AG04449 (cell line): Measurements from ENCODE around the gene DPY19L1.

ENCODE experiments used
- CTCF ChIA-PET: fragments of 350-600 bp; formaldehyde crosslinking; extraction: SDS; loops from one replicate; lab custom pipeline; 2021; ENCODE audit warnings: antibody characterized with exemption; lab: Yijun Ruan, JAX
- POLR2A ChIA-PET: fragments of 400-600, 350-600 bp; formaldehyde crosslinking; extraction: SDS; loops from one replicate; lab custom pipeline; 2020; ENCODE audit warnings: antibody characterized with exemption, inconsistent platforms; lab: Yijun Ruan, JAX
- DNase-seq: peaks from one replicate; pipeline ENCODE4 v3.0.0-alpha.2; 2010; ENCODE audit warnings: low read depth, low spot score
- H3K4me3 ChIP-seq: 2 replicates; pipeline ENCODE4 v1.5.1; 2011; ENCODE audit warnings: low read depth, mild to moderate bottlenecking, control low read depth, low read length
- TF ChIP-seq, protein P1 (sequence below): IDR thresholded peaks from one replicate; pipeline ENCODE4 v1.5.1; 2011; ENCODE audit warnings: mild to moderate bottlenecking, moderate library complexity, low read length, control low read depth, inconsistent platforms; ENCODE audit not compliant: insufficient read depth; ENCODE audit errors: missing control alignments

DPY19L1 gene

DNA sequence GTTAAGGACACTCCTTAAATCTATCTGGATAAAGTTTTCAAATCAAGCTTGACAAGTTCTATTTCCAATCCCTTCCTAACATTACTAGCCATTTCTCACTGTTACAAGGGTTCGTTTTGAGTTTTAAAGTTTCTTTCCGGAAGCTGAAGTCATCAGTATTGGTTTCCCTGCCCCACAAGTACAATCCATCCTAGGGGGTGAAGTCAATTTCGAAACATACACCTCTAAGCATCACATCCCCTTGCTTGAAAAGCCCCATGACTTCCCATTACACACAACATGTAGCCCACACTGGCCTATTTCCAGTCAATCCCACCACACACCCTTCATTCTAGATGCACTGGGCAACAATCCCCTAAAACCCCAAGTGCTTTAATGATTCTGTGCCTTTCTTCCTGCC lies 13.0 kb downstream of the DPY19L1 start:
- TF ChIP-seq, protein P1, sequence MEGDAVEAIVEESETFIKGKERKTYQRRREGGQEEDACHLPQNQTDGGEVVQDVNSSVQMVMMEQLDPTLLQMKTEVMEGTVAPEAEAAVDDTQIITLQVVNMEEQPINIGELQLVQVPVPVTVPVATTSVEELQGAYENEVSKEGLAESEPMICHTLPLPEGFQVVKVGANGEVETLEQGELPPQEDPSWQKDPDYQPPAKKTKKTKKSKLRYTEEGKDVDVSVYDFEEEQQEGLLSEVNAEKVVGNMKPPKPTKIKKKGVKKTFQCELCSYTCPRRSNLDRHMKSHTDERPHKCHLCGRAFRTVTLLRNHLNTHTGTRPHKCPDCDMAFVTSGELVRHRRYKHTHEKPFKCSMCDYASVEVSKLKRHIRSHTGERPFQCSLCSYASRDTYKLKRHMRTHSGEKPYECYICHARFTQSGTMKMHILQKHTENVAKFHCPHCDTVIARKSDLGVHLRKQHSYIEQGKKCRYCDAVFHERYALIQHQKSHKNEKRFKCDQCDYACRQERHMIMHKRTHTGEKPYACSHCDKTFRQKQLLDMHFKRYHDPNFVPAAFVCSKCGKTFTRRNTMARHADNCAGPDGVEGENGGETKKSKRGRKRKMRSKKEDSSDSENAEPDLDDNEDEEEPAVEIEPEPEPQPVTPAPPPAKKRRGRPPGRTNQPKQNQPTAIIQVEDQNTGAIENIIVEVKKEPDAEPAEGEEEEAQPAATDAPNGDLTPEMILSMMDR: no peak
- no peak for DNase-seq
- H3K4me3 ChIP-seq: no peak overlapping the region
- ChIA-PET CTCF (interaction anchor here (1.0 kb wide), 1 partner anchor 14 kb away, joined by 3 read pairs; no protein-coding TSS in a partner anchor), POLR2A (no interaction called here)

DNA sequence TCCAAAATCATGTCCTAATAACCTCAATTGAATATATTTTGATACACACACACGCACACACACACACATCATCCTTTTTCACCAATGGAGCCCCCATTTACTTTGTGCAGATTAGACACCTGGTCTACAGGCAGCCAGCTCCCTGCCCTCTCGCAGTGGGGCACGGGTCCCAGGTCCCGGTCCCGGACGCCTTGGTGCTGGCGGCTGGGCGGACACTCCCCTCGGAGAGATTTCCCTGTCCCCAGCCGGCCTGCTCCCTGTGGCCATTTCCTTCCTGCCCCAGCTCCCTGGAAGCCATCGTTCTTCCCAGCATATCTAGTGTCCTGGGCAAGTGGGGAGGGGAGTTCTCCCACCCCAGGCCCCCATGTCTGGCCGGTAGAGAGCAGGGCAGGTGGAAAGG lies 14.6 kb downstream of the DPY19L1 start:
- no peak for DNase-seq
- TF ChIP-seq, protein P1: no peak
- H3K4me3 ChIP-seq: no peak overlapping the region
- POLR2A ChIA-PET: no interaction called here
- CTCF ChIA-PET: interaction anchor here (0.9 kb wide), 1 partner anchor 9 kb away, joined by 3 read pairs; no protein-coding TSS in a partner anchor

DNA sequence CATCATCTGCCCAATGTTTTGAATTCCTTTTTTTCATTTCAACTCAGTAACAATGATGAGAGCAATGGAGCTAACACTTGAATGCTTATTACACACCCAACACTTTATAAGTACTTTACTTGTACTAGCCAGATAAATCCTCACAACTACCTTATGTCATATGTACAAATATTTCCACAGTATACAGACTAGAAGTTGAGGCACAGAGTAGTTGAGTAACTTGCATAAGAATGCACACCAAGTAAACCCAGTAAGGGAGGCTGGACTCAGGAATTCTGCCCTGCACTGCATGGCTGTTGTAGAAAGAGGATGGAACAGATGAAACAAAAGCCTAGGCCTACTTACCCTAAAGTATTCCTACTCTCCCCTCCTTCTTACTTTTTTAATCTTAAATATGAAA lies 15.8 kb downstream of the DPY19L1 start:
- ChIA-PET POLR2A (no interaction called here), CTCF (no interaction called here)
- TF ChIP-seq, protein P1: no peak
- DNase-seq: no peak
- no peak overlapping the region for H3K4me3 ChIP-seq

DNA sequence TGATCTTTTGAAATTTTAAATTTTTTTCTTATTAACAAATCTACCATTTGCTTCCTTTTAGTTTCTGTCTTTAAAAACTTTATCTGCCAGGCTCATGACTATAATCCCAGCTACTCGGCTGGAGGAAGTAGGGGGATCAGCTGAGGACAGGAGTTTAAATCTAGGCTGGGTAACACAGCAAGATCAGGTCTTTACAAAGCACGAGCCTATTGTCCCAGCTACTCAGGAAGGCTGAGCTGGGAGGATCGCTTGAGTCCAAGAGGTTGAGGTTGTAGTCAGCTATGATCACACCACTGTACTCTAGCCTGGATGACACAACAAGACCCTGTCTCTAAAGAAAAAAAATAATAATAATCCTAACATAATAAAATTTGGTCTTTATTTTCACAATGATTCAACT lies 17.5 kb downstream of the DPY19L1 start:
- no peak overlapping the region for H3K4me3 ChIP-seq
- CTCF ChIA-PET: no interaction called here
- DNase-seq: no peak
- POLR2A ChIA-PET: no interaction called here
- TF ChIP-seq, protein P1: no peak

DNA sequence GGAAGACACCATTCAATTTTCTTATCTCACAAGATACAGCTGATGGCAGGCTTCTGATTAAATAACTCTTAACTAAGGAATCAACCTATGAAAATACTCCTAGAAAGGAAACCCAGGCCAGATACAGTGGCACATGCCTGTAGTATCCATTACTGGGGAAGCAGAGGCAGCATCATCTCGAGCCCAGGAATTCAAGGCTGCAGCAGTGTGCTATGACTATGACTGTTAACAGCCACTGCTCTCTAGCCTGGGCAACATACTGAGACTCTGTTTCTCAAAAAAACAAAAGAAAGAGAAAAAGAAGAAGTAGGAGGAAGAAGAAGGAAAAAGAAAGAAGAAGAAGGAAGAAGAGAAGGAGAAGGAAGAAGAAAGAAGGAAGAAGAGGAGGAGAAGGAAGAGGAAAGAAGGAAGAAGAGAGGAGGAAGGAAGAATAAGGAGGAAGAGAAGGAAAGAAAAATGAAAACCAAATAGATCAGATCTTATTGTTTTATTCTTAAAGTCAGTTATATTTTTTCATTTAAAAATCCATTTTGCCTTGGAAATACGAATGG lies 18.0 kb downstream of the DPY19L1 start:
- no peak for DNase-seq
- TF ChIP-seq, protein P1: no peak
- ChIA-PET POLR2A (no interaction called here), CTCF (no interaction called here)
- no peak overlapping the region for H3K4me3 ChIP-seq

DNA sequence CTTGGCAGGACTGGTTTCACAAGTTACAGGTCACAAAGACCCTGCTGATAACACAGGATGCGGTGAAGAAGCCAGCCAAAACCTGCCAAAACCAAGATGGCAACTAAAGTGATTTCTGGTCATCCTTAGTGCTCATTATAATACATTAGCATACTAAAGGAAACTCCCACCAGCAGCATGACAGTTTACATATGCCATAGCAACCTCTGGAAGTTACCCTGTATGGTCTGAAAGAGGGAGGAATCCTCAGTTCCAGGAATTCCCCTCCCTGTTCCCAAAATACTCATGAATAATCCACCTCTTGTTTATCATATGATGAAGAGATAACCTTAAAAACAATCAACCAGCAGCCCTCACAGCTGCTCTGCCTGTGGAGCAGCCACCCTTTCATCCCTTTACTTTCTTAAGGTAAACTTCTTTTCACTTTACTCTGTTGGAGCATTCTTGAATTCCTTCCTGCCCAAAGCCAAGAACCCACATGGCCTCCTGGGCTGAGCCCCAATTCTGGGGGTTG lies 21.9 kb downstream of the DPY19L1 start:
- DNase-seq: no peak
- H3K4me3 ChIP-seq: no peak overlapping the region
- ChIA-PET CTCF (no interaction called here), POLR2A (no interaction called here)
- TF ChIP-seq, protein P1: no peak
